Measurements from ENCODE around the gene SF1.

SF1 gene

GRCh38 chr11:64784813-64785581 is 6.7 kb upstream of the SF1 start:
- no peak for DNase-seq

- no peak for DNase-seq
These were observed 194 bp downstream of the SF1 start for GRCh38 chr11:64778223-64778472.

DNA sequence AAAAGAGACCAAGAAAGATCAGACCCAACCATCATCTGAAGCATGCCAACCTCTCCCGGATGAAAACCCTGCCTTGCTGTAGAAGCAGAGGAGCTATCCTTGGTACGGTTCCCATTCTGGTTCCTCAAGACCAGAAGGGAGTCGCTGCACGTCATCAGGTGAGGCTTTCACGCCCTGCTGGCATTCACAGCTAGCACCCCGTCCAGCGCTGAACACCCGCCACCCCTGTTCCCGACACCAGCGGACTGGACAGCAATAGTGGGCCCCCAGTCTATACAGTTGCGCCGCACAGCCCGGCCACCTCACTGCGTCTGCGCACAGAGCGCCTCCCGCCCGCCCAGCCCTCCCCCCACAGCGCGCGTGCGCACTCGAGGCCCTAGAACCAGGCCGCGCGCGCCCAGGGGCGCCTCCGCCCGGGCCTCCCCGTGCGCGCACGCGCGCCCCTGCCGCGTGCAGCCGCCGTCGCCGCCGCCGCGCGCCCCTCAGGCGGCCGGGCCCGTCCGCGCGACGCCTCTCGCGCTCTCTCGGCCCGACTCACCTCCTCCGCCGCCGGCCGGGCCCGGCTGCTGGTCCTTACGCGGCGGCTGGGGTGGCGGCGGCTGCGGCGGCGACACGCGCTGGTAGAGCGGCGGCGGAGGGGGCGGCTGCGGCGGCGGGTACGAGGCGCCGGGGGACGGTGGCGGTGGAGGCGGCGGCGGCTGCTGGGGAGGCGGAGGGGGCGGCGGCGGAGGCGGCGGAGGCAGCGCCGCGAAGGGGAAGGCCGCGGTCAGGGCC is 706 bp downstream of the SF1 start:
- peak; percentile 63 to 83 (median 71) for DNase-seq

DNA sequence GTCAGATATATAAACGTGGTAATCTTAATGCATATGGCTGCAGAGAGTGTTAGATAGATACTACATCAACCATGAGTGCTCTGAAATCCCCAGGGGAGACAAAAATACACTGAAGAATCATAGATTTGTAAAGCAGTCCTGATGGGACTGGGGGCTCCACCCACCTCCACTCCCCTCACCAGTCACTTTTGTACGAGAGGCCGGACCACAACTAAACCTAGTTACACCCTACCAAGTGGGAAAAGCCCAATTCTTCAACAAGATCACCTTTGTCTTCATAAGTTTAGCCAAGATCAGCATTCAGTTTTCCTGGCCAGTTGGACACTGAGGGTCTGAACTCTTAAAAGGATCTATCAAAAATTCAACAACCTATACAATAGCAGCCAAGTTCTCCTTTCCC is 1.5 kb downstream of the SF1 start:
- no peak for DNase-seq

- DNase-seq = no peak
These were observed 1.9 kb downstream of the SF1 start for GRCh38 chr11:64776425-64776824.

- DNase-seq = no peak
These were observed 4.2 kb downstream of the SF1 start for GRCh38 chr11:64774144-64774543.

- no peak for DNase-seq
These were observed 5.9 kb downstream of the SF1 start for GRCh38 chr11:64772303-64773018.

- no peak for DNase-seq
These were observed 6.5 kb downstream of the SF1 start for GRCh38 chr11:64771861-64772260.

DNA sequence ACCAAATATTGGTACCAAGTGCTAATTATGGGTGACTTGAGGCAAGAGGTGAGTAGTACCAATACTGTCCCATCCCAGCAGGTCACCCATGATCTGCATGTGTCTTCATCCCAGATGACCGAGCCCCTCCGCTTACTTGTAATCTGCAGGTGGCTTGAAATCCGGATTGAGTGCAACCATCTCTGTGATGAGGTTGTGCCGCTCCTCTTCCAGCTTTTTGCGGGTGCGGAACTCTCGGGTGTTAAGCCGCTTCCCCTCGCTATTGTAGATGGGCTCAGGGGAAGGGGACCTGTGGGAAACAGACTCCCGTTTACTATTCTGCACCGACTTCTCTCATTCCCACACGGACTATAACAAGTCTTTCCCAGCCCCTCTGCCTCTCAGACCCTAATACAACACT is 8.2 kb downstream of the SF1 start:
- DNase-seq = no peak

GRCh38 chr11:64769283-64769682 is 9.1 kb downstream of the SF1 start:
- no peak for DNase-seq

DNA sequence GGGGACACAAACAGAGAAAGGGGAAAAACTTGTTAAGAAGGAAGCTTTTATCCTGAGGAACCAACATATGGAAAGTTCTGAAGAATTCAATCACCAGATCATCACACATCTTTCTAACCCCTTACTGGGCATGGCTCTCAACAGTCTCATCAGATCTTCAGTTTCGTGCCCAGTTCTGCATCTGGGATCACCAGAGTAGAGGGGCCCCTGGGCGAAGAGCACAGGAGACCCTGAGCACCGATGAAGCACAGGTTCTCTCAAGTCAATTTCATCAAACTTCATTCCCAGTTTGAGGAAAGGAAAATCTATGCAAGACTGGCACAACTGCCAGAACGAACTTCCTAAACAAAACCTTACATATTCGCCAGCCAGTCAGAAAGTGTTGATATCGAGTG is 10.0 kb downstream of the SF1 start:
- no peak for DNase-seq

- peak; percentile 58 to 81 (median 78) for DNase-seq
These were observed 10.7 kb downstream of the SF1 start for GRCh38 chr11:64767344-64768299.

DNA sequence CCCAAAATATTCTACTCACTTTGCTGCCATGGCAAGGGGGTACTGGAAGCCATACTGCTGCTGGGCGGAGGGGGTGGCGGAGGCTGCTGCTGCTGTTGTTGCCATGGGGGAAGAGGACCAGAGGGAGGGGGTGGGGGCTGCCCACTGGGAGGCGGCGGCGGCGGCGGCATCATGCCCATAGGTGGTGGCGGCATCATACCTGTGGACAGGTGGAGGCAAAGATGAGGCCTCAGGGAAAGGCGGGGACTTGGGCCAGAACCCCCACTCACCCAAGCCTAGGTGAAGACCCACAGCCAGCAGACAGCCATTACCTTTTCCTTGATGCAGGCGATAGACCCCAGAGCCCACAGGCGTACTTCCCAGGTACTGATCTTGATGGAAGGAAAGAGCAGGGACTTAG is 11.5 kb downstream of the SF1 start:
- no peak for DNase-seq

DNA sequence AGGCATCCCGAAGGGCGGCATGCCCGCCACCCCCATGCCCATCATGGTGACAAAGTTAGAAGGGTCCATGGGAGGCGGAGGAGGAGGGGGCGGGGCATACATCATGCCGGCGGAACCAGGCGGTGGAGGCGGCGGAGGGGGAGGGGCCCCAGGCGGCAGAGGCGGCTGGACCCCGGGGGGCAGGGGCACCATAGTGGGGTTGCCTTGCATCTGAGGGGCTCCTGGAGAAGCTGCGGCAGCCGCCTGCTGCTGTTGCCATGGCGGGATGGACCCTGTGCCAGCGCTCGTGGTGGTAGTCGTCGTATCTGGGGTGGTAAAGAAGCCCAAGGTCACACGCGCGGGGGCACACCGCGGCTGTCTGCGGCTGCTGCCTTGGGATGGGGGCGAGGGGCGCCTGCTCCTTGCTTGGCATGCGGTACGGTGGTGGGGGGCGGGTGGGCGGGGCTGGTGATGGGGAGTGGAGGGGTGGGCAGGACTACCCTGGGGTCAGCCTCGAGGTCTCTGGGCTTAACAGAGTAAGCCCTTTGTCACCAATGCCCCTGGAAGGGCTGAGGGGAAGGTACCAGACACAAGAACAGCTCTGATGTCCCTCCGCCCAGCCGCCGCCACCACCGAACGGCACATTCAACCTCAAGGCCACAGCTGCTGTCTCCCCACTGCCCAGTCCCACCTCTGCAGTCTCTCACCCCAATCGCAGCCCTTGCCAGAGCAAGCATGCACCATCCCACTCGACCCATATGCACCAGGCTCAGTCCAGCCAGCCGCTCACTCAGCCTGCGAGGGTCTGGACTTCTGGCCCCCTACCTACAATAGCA is 12.3 kb downstream of the SF1 start:
- DNase-seq = no peak

GRCh38 chr11:64765291-64765850 is 13.0 kb downstream of the SF1 start:
- DNase-seq = no peak

DNA sequence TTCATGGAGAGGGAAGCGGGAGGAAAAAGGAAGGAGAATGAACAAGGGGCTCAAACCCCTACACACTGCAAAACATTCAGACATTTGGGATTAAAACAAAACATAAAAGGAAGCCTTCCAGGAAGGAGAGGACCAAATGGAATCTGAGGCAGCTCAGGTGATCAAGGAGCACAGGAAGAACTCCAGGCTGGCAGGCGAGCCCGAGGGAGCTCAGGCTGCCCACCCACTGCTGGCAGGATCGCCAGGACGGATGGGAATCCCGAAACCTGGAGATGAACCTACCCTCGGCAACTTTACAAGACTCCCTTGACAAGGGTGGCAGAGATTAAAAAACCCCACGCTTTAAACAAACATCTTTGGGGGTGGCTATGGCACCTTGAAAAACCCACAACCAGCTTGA is 13.6 kb downstream of the SF1 start:
- DNase-seq = no peak

GRCh38 chr11:64764040-64764611 is 14.2 kb downstream of the SF1 start:
- peak in 2 of 4 experiments; percentile 45 to 47 for DNase-seq

DNA sequence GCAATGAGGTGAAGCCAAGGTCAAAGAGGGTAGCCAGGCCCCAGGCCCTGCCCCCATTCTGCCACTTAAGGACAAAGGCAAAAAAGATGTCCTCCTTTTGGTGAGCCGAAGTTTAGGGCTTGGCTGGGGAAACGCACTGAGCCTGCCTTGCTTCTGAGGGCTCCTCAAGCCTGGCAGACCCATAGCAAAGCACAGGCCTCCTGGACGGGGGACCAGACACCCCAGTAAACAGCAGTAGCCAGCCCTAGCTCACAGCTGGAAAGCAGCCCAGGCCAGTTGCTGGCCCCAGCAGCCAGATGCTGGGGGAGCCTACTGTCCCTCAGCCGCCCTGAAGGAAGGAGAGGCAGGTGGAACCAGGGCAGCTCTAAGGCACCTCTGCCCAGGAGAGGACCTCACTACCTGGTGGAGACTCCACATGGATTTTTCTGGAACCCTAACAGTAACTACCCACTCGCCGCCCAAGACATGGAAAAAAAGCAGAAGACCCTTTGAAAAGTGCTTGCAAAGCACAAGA is 14.8 kb downstream of the SF1 start:
- no peak for DNase-seq

- no peak for DNase-seq
These were observed 15.4 kb downstream of the SF1 start for GRCh38 chr11:64762674-64763525.

DNA sequence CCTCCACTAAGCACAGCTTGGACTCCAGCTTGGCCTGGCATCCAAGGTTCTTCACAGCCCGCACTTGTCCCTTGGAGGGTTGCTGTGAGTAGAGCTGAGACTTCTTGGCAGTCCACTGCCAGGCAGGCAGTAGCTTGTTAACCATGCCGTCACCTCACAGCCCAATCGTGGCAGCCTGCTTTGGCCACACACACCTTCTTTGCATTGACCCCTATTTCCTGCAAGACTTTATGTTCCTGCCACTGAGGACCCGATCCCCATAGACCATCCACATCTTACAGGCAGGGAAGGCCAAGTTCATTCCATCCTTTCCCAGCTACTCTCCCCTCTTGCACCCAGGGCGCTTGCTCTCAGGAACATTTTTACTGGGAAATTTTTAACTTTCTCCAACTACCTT is 16.1 kb downstream of the SF1 start:
- no peak for DNase-seq

All from activated naive CD4-positive, alpha-beta T cell (primary cell).